HG03139 (cell line): ENCODE results near the gene CPZ.

ENCODE experiments used
- ATAC-seq: cut with Tn5 transposase; IDR thresholded peaks from one replicate; pipeline ENCODE4 v1.9.1; 2021; ENCODE audit not compliant: unreplicated experiment

The CPZ gene

GRCh38 chr4:8593264-8594096 is 915 bp downstream of the CPZ start:
- no peak for ATAC-seq

- ATAC-seq: no peak
Measured at GRCh38 chr4:8594097-8595038, 1.8 kb downstream of the CPZ start.

- no peak for ATAC-seq
Measured at GRCh38 chr4:8595237-8596087, 2.9 kb downstream of the CPZ start.

GRCh38 chr4:8596891-8597290 is 4.3 kb downstream of the CPZ start:
- ATAC-seq: no peak

GRCh38 chr4:8597319-8597718 is 4.8 kb downstream of the CPZ start:
- no peak for ATAC-seq

- no peak for ATAC-seq
Measured at GRCh38 chr4:8597791-8598190, 5.2 kb downstream of the CPZ start.

GRCh38 chr4:8598391-8599090 is 6.0 kb downstream of the CPZ start:
- ATAC-seq: no peak

GRCh38 chr4:8599091-8599460 is 6.5 kb downstream of the CPZ start:
- no peak for ATAC-seq

- ATAC-seq: no peak
Measured at GRCh38 chr4:8599657-8600056, 7.1 kb downstream of the CPZ start.

GRCh38 chr4:8600266-8600665 is 7.7 kb downstream of the CPZ start:
- ATAC-seq: no peak

- ATAC-seq: no peak
Measured at GRCh38 chr4:8600686-8601085, 8.1 kb downstream of the CPZ start.

GRCh38 chr4:8601086-8601485 is 8.5 kb downstream of the CPZ start:
- ATAC-seq: no peak

- ATAC-seq: no peak
Measured at GRCh38 chr4:8601556-8601955, 9.0 kb downstream of the CPZ start.

GRCh38 chr4:8602686-8603430 is 10.3 kb downstream of the CPZ start:
- no peak for ATAC-seq

- no peak for ATAC-seq
Measured at GRCh38 chr4:8603931-8604330, 11.4 kb downstream of the CPZ start.

GRCh38 chr4:8605289-8605688 is 12.7 kb downstream of the CPZ start:
- no peak for ATAC-seq

GRCh38 chr4:8606476-8606875 is 13.9 kb downstream of the CPZ start:
- no peak for ATAC-seq

GRCh38 chr4:8606966-8607365 is 14.4 kb downstream of the CPZ start:
- no peak for ATAC-seq

GRCh38 chr4:8607603-8608481 is 15.3 kb downstream of the CPZ start:
- no peak for ATAC-seq
